K562 (cell line): ENCODE measurements around the gene MBD6. TPM values are rescaled to one million over a fixed set of nuclear protein-coding genes. Genes with fewer than 3 reads are reported as not detected.
A peak's percentile ranks its signal among the peaks of the same experiment; 100 is the strongest.

ENCODE experiments used
- AFF1 ChIP-seq, 2 experiments: fragments of 450-650 bp; IDR thresholded peaks; 2 replicates each; pipeline ENCODE4 v1.6.1; 2018; ENCODE audit warnings: mild to moderate bottlenecking in 2 of 2, low read depth in 1 of 2; ENCODE audit not compliant: partially characterized antibody in 2 of 2
- E2F5 ChIP-seq: sonication (generic); formaldehyde crosslinking; IDR thresholded peaks from 2 replicates; pipeline ENCODE4 v1.8.0; 2022; ENCODE audit warnings: mild to moderate bottlenecking, missing genetic modification reagents
- GABPA ChIP-seq: fragments of 200-800 bp; sonication (Bioruptor generic); conservative IDR thresholded peaks from 2 replicates; pipeline ENCODE4 v1.6.1; 2016; ENCODE audit warnings: low read depth, missing genetic modification characterization, missing compliant biosample characterization
- MCM2 ChIP-seq: fragments of 450-650 bp; IDR thresholded peaks from 2 replicates; pipeline ENCODE4 v1.6.1; 2017; ENCODE audit warnings: low read depth, mild to moderate bottlenecking
- PBX2 ChIP-seq, 2 experiments: IDR thresholded peaks in 1 of 2; conservative IDR thresholded peaks in 1 of 2; 2 replicates each; pipeline ENCODE4 v1.6.1; 2016; ENCODE audit warnings: low read depth in 2 of 2, mild to moderate bottlenecking in 1 of 2, missing compliant biosample characterization in 1 of 2, missing genetic modification characterization in 1 of 2, moderate library complexity in 1 of 2
- RCOR1 ChIP-seq, 2 experiments: IDR thresholded peaks; 2 replicates each; pipeline ENCODE4 v1.6.1; 2012; ENCODE audit warnings: low read depth in 2 of 2, low read length in 2 of 2, borderline replicate concordance in 1 of 2, improper control_type of control experiment in 1 of 2
- ZBTB7A ChIP-seq: IDR thresholded peaks from 2 replicates; pipeline ENCODE4 v1.6.1; 2011; ENCODE audit warnings: low read depth, mild to moderate bottlenecking, low read length, moderate library complexity, borderline replicate concordance; ENCODE audit not compliant: control insufficient read depth
- ZNF766 ChIP-seq: fragments of 200-800 bp; sonication (Bioruptor generic); conservative IDR thresholded peaks from 2 replicates; pipeline ENCODE4 v1.6.1; 2016; ENCODE audit warnings: missing genetic modification characterization, missing compliant biosample characterization
- polyA plus RNA-seq, 8 experiments: library from polyadenylated mRNA; depleted of rRNA in 4 of 8; stranded (reverse) in 5 of 8; unstranded in 3 of 8; fragments of >200 nt; fragmentation: Nextera tagmentation in 2 of 8; fragmentation: Illumina TruSeq in 1 of 8; extraction: Ambion mirVana in 2 of 8; extraction: Trizol in 1 of 8; gene quantifications; 2 replicates each; pipeline versions ENCODE4 v1.2.1 to v1.2.3, GENCODE V29; 2011 to 2014; ENCODE audit warnings: inconsistent platforms in 1 of 8, missing spikeins in 1 of 8
- total RNA-seq, 7 experiments: library from RNA; depleted of rRNA in 6 of 7; stranded (reverse); fragments of >200 nt in 6 of 7; fragmentation: Illumina TruSeq in 2 of 7; extraction: Trizol in 2 of 7; gene quantifications; 2 replicates each; pipeline versions ENCODE4 v1.2.1 to v1.2.3, GENCODE V29; 2011 to 2021; ENCODE audit warnings: low replicate concordance in 1 of 7

MBD6 gene
- total and polyA plus RNA-seq, 9 of the 15 experiments (the other 6 are each of a cell fraction or from before 2014, with no cell fraction given), result 2.0 to 54.8 (median 3.8) TPM

GRCh38 chr12:57554897-57555296, 32.3 kb downstream of the MBD6 start (continued):
- TF ChIP-seq PBX2 (CRISPR knock-in tag; IDR thresholded peaks at IDR 0.05; ENCODE audit: low read depth) (no peak), PBX2 (tag; conservative IDR thresholded peaks at IDR 0.05; ENCODE audit: low read depth) (no peak), E2F5 (CRISPR knock-in tag) (no peak), GABPA (tag) (no peak), ZNF766 (CRISPR knock-in tag) (no peak), RCOR1 (IDR thresholded peaks at IDR 0.05; ENCODE audit: borderline replicate concordance in 1 of 2, low read depth in 2 of 2, low read length in 2 of 2) (0 out of 4 replicates have a peak, but pooled peaks of 1 of the 2 experiments have one; percentile 41), MCM2 (no peak), ZBTB7A (no peak), AFF1 (IDR thresholded peaks at IDR 0.05; ENCODE audit: low read depth in 1 of 2, partially characterized antibody in 2 of 2) (no peak)
